GM18499 (cell line): ENCODE measurements around the gene PXYLP1.
A peak's percentile ranks its signal among the peaks of the same experiment; 100 is the strongest.
"Not testable (repeated sequence)": the region's sequence is repeated elsewhere in the genome, so short reads cannot be mapped to it uniquely, and the experiment has no call there.

ENCODE experiments used
- ATAC-seq: cut with Tn5 transposase; IDR thresholded peaks from one replicate; pipeline ENCODE4 v1.9.1; 2021; ENCODE audit warnings: moderate number of reproducible peaks; ENCODE audit not compliant: insufficient read depth, unreplicated experiment

Gene PXYLP1

GRCh38 chr3:141288336-141288990, 56.8 kb downstream of the PXYLP1 start:
- ATAC-seq = no peak

- no peak for ATAC-seq
Observed at GRCh38 chr3:141289228-141289772, 57.7 kb downstream of the PXYLP1 start.

- no peak for ATAC-seq
Observed at GRCh38 chr3:141291559-141292355, 60.1 kb downstream of the PXYLP1 start.

GRCh38 chr3:141292356-141293058, 60.9 kb downstream of the PXYLP1 start:
- no peak for ATAC-seq

GRCh38 chr3:141294301-141294700, 62.7 kb downstream of the PXYLP1 start:
- no peak for ATAC-seq

- no peak for ATAC-seq
Observed at GRCh38 chr3:141294848-141295247, 63.2 kb downstream of the PXYLP1 start.

GRCh38 chr3:141300426-141300825, 68.8 kb downstream of the PXYLP1 start:
- ATAC-seq = not testable (repeated sequence)

GRCh38 chr3:141302364-141303141, 70.9 kb downstream of the PXYLP1 start:
- no peak for ATAC-seq

- ATAC-seq = no peak
Observed at GRCh38 chr3:141303481-141304223, 72.0 kb downstream of the PXYLP1 start.

GRCh38 chr3:141305436-141305835, 73.8 kb downstream of the PXYLP1 start:
- ATAC-seq = no peak

- ATAC-seq = no peak
Observed at GRCh38 chr3:141306276-141306675, 74.7 kb downstream of the PXYLP1 start.

GRCh38 chr3:141306922-141307321, 75.3 kb downstream of the PXYLP1 start:
- no peak for ATAC-seq

- ATAC-seq = no peak
Observed at GRCh38 chr3:141307351-141308059, 75.9 kb downstream of the PXYLP1 start.

- no peak for ATAC-seq
Observed at GRCh38 chr3:141308588-141309218, 77.1 kb downstream of the PXYLP1 start.

GRCh38 chr3:141311170-141311495, 79.5 kb downstream of the PXYLP1 start:
- no peak for ATAC-seq

- peak; percentile 95 for ATAC-seq
Observed at GRCh38 chr3:141311496-141312353, 80.1 kb downstream of the PXYLP1 start.

GRCh38 chr3:141312354-141313092, 80.9 kb downstream of the PXYLP1 start:
- no peak for ATAC-seq
